HG03095 (cell line): ENCODE results near the gene WHRN.

Experiments
- ATAC-seq: cut with Tn5 transposase; IDR thresholded peaks from one replicate; pipeline ENCODE4 v1.9.1; 2021; ENCODE audit warnings: moderate library complexity; ENCODE audit not compliant: unreplicated experiment

The WHRN gene

DNA sequence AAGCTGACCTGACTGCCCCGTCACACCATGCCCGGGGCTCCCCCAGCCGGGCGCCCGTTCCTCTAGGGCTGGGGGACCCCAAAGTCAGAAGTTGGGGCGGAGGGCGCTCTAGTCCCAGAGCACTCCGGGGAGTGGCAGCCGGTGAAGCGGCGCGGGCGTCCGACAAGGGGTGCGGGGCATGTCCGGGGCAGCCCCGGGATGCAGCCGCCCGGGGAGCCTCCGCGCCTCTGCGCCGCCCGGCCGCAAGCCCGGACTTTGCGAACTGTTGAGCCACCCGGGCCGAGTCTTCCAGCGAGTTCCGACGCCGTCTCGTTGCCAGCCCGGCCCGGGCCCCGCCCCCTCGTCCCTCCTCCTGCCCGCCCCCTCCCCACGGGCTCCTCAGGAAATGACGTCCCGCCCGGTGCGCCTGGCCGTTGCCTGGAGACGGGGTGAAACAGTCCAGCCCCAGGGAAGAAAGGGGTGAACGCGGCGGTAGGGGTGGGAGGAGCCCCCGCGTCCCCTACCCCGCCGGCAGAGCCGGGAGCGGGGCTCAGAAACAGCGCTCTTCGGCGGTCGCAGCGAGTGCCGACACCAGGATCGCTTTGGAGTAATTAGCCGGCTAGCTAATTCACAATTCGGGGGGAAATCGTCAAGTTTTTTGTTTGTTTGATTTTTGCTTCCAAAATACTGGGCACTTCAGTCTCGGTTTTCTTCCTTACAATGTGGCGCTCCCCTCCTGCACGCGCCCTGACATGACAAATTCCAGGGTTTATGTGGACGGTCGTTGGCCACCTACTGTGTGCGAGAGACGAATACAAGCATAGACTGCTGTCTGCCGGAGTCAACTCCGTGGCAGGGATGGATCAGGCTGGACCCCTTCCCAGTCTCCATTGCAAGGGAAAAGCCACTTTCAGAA, at the start of gene WHRN:
Gene WHRN, minus strand, starts transcription at position 287 of the 895 bp plus-strand sequence. CDS start 672 bp downstream, outside the sequence.
- peak; percentile 70 for ATAC-seq

GRCh38 chr9:114553202-114553601, 47.9 kb upstream of the WHRN start:
- ATAC-seq = no peak

DNA sequence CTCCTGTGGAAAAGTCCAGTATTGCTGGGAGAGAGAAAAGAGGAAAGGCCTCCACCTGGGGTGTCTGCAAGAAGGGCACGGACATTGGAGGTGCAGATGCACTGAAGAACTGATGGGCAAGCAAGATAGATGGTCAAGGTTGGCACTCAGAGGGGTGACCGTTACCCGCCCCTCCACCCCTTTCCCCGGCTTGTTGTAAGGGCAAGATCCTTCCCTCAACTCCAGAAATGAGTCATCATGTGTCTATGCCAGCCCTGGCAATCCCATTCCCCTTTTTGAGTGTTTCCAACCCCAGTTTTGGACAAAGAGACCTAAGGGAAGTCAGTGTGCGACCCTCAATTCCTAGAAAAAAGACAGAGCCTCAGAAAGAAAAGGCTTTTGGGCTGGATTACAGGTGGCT, 47.4 kb upstream of the WHRN start:
- no peak for ATAC-seq

DNA sequence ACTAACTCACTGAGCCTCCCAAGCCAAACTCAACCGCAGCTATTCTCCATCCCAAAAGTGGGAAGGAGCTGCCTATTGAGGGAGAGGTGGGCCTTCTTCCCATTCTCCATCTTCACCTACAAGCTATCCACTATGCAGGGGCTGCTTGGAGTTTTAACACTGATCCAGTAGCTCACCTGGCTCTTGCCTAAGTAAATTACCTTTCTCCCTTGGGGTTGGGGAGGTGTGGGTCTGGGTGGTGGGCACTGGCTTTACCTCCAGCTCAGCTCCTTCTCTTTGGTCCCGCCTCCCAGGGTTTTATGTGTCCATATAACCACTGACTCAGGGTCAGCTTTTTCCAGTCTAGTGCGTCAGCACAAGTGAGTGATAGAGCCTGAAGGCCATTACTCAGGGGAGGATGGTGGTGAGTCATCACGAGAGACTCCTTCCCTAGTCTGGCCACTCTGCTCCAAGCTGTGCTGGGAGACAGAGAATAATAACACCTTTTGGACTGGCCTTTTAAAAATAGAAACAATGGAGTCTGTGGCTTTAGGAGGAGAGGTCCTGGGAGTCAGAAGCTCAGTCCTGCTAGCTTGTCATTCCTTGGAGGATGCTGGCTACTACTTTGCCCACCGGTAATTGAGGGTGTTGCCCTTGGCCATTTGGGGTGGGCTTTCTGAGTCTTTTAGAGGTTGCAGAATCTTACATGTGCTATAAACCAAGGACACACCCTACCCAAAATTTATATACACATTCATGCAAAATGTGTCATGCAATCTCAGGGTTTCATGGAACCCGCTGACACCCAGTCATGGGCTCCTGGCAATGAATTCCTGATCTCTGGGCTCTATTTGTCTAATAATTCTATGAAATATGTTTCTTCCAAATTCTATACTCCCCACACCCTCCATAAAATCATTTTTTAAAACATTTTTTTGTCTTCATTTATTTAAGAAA, 46.7 kb upstream of the WHRN start:
- ATAC-seq = no peak

GRCh38 chr9:114549697-114550330, 44.5 kb upstream of the WHRN start:
- ATAC-seq = no peak

- no peak for ATAC-seq
Observed at GRCh38 chr9:114546851-114547250, 41.6 kb upstream of the WHRN start.

- ATAC-seq = no peak
Observed at GRCh38 chr9:114545055-114545454, 39.8 kb upstream of the WHRN start.

- no peak for ATAC-seq
Observed at GRCh38 chr9:114539701-114540380, 34.6 kb upstream of the WHRN start.

GRCh38 chr9:114538241-114538640, 33.0 kb upstream of the WHRN start:
- ATAC-seq = no peak

- no peak for ATAC-seq
Observed at GRCh38 chr9:114532561-114533237, 27.4 kb upstream of the WHRN start.

DNA sequence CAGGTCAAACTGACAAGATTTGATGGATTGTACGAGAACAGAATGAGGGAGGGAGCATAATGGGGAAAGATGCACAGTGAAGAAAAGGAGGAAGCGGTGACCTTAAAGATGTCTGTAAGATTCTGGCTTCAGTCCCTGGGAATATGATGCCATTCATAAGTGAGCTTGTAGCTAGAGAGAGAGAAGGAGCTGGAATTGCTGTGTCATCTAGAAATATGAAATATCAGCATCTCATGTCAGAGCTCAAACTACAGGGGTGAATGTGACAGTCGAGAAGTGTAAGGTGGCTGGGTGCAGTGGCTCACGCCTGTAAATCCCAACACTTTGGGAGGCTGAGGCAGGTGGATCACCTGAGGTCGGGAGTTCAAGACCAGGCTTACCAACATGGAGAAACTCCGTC, 24.0 kb upstream of the WHRN start:
- ATAC-seq = no peak

DNA sequence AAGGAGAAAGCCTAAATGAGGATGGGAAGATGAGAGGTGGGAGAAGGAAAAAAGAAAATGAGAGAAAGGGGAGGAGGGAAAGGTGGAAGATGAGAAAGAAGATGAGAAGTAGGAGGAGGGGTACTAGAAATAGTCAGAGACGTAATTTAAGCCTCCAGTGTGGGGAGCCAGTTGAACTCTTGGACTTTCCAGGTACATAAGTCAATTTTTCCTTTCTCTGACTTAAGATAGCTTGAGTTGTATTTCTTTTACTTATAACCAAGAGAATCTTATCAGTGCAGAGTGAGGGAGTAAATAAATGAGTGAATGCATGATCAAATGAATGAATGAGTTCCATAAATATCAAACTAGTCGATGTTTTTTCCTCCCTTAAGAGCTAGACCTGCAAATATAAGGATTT, 21.5 kb upstream of the WHRN start:
- ATAC-seq = no peak

DNA sequence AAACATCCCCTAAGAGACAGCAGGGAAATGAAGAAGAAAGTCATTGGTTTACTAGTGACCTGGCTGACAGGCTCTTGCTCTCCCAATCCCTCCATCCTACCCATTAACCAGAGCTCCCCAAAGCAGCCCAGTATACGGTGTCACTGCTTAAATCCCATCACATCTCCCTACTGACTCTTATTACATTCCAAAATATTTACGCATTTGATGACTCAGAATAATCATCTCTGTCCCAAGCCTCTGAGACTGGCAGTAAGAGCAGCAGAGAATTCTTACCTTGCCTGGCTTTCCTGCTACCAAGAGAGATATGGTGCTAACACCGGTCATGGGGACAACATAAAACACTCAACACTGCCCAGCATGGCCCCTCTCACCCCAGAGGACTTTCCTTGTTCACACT, 20.2 kb upstream of the WHRN start:
- no peak for ATAC-seq

GRCh38 chr9:114524247-114524681, 19.0 kb upstream of the WHRN start:
- no peak for ATAC-seq

DNA sequence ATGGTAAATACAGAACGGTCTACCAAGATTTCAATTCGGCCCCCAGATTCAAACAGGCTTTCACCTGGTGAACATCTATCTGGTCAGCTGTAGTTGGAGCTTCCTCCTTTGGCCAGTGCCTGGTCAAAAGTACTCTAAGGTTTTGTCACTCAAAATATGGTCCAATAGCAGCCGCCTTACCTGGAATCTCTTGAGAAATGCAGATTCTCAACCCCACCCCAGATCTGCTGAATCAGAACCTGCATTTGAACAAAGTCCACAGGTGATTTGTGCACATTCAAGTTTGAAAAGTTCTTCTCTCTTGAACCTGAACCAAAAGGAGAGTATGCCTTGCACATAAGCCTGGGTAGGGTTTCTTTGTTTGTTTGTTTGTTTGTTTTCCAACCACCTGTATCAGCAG, 17.6 kb upstream of the WHRN start:
- no peak for ATAC-seq

DNA sequence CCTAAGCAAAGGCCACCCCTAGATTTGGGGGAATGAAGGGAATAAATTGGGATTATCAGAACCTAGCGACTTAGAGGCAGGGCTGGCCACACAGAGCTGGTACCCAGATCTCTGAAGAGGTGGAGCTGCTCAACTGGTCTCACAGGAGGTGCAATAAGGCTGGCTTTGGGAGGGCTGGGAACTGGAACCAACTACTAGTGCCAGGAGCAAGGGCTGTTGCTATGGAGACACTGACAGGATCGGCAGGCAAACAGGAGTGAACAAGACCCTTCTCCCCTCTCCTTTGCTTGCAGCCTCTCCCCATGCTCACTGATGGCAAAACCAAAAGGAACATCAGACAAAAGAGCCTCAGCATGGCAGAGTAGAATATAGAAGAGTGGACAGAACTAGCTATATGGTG, 17.0 kb upstream of the WHRN start:
- ATAC-seq = no peak

- ATAC-seq = no peak
Observed at GRCh38 chr9:114521846-114522245, 16.6 kb upstream of the WHRN start.

- ATAC-seq = peak; percentile 73
Observed at GRCh38 chr9:114518599-114519022, 13.3 kb upstream of the WHRN start.

DNA sequence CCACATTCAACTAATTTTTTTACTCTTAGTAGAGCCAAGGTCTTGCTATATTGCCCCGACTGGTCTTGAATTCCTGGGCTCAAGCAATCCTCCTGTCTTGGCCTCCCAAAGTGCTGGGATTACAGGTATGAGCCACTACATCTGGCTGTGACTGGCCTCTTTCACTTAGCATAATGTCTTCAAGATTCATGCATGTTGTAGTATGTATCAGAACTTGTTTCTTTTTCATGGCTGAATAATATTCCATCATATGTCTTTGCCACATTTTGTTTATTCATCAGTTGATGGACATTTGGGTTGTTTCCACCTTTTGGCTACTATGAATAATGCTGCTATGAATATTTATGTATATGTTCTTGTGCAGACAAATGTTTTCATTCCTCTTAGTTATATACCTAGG, 12.8 kb upstream of the WHRN start:
- ATAC-seq = no peak

DNA sequence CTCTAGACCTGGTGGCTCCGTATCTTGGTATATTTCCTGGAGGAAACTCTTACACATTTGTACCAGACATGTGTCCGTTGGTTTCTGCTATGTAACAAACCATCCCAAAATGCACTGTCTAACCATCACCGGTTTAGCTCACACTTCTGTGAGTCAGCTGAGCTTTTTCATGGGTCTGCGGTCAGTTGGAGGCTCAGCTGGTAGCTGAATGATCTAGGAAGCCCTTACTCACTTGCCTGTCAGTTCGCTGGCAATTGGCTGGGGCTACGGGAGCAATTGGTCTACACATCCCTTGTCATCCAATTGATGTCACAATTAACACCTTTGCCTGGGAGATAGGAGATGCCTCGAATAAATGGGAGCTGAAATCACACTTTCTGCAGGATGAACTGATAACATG, 11.6 kb upstream of the WHRN start:
- ATAC-seq = no peak
